Kidney (tissue), 14 donors: ENCODE results near the gene RNF225. TPM values are rescaled to one million over a fixed set of nuclear protein-coding genes. Genes with fewer than 3 reads are reported as not detected.

Source experiments
- DNase-seq, 5 donors: peaks; one replicate each; pipeline ENCODE4 v3.0.0-alpha.2; 2013 to 2020
- FAIRE-seq: peaks from 2 replicates; lab custom pipeline; 2012; peaks lifted over from hg19 to GRCh38; lab: Jason Lieb, UNC
- H3K27ac ChIP-seq, 2 donors: one replicate each; pipeline ENCODE4 v1.7.0; 2013; ENCODE audit warnings: low read depth in 2 of 2, low read length in 2 of 2, inconsistent platforms in 1 of 2
- H3K27me3 ChIP-seq: one replicate; pipeline ENCODE4 v1.7.1; 2013; ENCODE audit warnings: low read length, inconsistent platforms; ENCODE audit not compliant: control insufficient read depth, insufficient read depth
- H3K36me3 ChIP-seq, 3 donors: one replicate each; pipeline versions ENCODE4 v1.7.0 to v1.7.1; 2013; ENCODE audit warnings: low read length in 3 of 3, control low read depth in 1 of 3, inconsistent platforms in 1 of 3; ENCODE audit not compliant: insufficient read depth in 3 of 3, control insufficient read depth in 2 of 3
- H3K4me1 ChIP-seq, 3 donors: one replicate each; pipeline versions ENCODE4 v1.7.0 to v1.7.1; 2013; ENCODE audit warnings: low read length in 3 of 3, inconsistent platforms in 1 of 3, low read depth in 1 of 3; ENCODE audit not compliant: control insufficient read depth in 2 of 3, insufficient read depth in 2 of 3
- H3K4me3 ChIP-seq, 3 donors: one replicate each; pipeline versions ENCODE4 v1.7.0 to v1.8.1; 2013; ENCODE audit warnings: low read length in 3 of 3, control low read depth in 1 of 3, inconsistent platforms in 1 of 3
- H3K9ac ChIP-seq, 3 donors: one replicate each; pipeline versions ENCODE4 v1.7.0 to v1.7.1; 2013; ENCODE audit warnings: low read length in 3 of 3, control low read depth in 1 of 3, inconsistent platforms in 1 of 3
- H3K9me3 ChIP-seq, 3 donors: one replicate each; pipeline versions ENCODE4 v1.7.0 to v1.7.1; 2013; ENCODE audit warnings: low read length in 3 of 3, control low read depth in 1 of 3, inconsistent platforms in 1 of 3; ENCODE audit not compliant: control insufficient read depth in 2 of 3, insufficient read depth in 1 of 3
- CTCF ChIP-seq: IDR thresholded peaks from 3 replicates; pipeline ENCODE4 v1.5.1; 2012; ENCODE audit warnings: mild to moderate bottlenecking, moderate library complexity, borderline replicate concordance; ENCODE audit not compliant: insufficient read depth; ENCODE audit errors: extremely low read depth
- intact Hi-C: fragments of 100-400 bp; cut with DNase I; formaldehyde crosslinking; loops from one replicate; pipeline ENCODE4 v1.11.1; 2022
- polyA plus RNA-seq: library from polyadenylated mRNA; stranded (reverse); fragments of 350-450 nt; fragmentation: Illumina TruSeq; extraction: RNeasy Lipid Tissue Mini Kit (QIAGEN cat#74804); gene quantifications from one replicate; pipeline ENCODE4 v1.2.3, GENCODE V29; 2014; ENCODE audit warnings: low read depth, low replicate concordance; ENCODE audit not compliant: insufficient read depth
- total RNA-seq: library from RNA; stranded (reverse); fragmentation: NEBNext Ultra II Directional; extraction: Animal tissue kit (Norgen Biotek cat#: 25700); gene quantifications from one replicate; pipeline ENCODE4 v1.2.1, GENCODE V29; 2021
- donor health status: control.
- donor health status: control.
- donor health status: control.
- donor health status: control.
- donor health status: control.
- donor health status: DM: yes; HTN: yes; CAD: no.
- donor health status: Normal renal cell carcinoma (clear cell type).

RNF225 gene
- total and polyA plus RNA-seq, 2 donors from 2014 or later: 0.25 TPM; not detected in 1

GRCh38 chr19:58382997-58383603 lies 12.4 kb upstream of the RNF225 start:
- no peaks in the 10 kb centered on the region for H3K27me3 ChIP-seq
- FAIRE-seq: no peak
- no peak overlapping the region for H3K9ac ChIP-seq
- no peaks in the 10 kb centered on the region for H3K9me3 ChIP-seq
- intact Hi-C loops: no loop called here
- peaks cover under 1 to 29% (median 5%) of the 10 kb centered on the region in 3 donors for H3K4me1 ChIP-seq
- DNase-seq: no peak
- no peak overlapping the region for H3K27ac ChIP-seq
- TF ChIP-seq CTCF: no peak
- H3K36me3 ChIP-seq: peaks cover 0 to under 1% (median under 1%) of the 10 kb centered on the region in 3 donors
- H3K4me3 ChIP-seq: no peak overlapping the region

- Histone ChIP-seq H3K9ac (peak overlapping the region in 1 of 3 donors; percentile 80), H3K9me3 (no peaks in the 10 kb centered on the region), H3K27ac (peak overlapping the region in 1 of 2 donors; percentile 97), H3K4me3 (peak overlapping the region in 1 of 3 donors; percentile 98), H3K4me1 (peaks cover 3 to 16% (median 7%) of the 10 kb centered on the region in 3 donors), H3K36me3 (peaks cover 0 to 10% (median 2%) of the 10 kb centered on the region in 3 donors), H3K27me3 (no peaks in the 10 kb centered on the region)
- no peak for DNase-seq
- no peak for FAIRE-seq
- TF ChIP-seq CTCF: no peak
- intact Hi-C loops: no loop called here
Measured at GRCh38 chr19:58385313-58385890, 10.1 kb upstream of the RNF225 start.

- Histone ChIP-seq H3K4me1 (peaks cover 3 to 16% (median 7%) of the 10 kb centered on the region in 3 donors), H3K36me3 (peaks cover 0 to 15% (median 2%) of the 10 kb centered on the region in 3 donors), H3K27ac (peak overlapping the region; percentile 97), H3K9ac (peak overlapping the region; percentile 7 to 93 (median 80)), H3K9me3 (no peaks in the 10 kb centered on the region), H3K4me3 (peak overlapping the region; percentile 87 to 98 (median 88)), H3K27me3 (no peaks in the 10 kb centered on the region)
- no peak for TF ChIP-seq CTCF
- DNase-seq: peak in 2 of 5 donors; percentile 7 to 60
- intact Hi-C loops: no loop called here
- FAIRE-seq: no peak
Measured at GRCh38 chr19:58385891-58386575, 9.4 kb upstream of the RNF225 start.
